ENCODE results near the gene DDO. TPM values are rescaled to one million over a fixed set of nuclear protein-coding genes. Genes with fewer than 3 reads are reported as not detected.

The DDO gene
- total RNA-seq, 1 experiment from 2014 or later = 24.7 TPM

- no peak for DNase-seq (ENCODE audit: low read depth)
These were observed 72.6 kb downstream of the DDO start for GRCh38 chr6:110342759-110343158.

Other genes with a start within 250 kb of the DDO start
- gene WASF1, start 235.9 kb downstream of the DDO start, total RNA-seq (2014; rRNA removed; shearing (Covaris generic)) = 25.2 and 26.2 TPM in 2 replicates
- 23.3 and 27.9 TPM in 2 replicates for gene CDC40, start 235.1 kb downstream of the DDO start, total RNA-seq (2014; rRNA removed; shearing (Covaris generic))
- not detected in 2 replicates for gene METTL24, start 57.2 kb downstream of the DDO start, total RNA-seq (2014; rRNA removed; shearing (Covaris generic))
- gene SLC22A16, start 61.0 kb upstream of the DDO start, total RNA-seq (2014; rRNA removed; shearing (Covaris generic)) = 0.42 TPM in 1 of 2 replicates, not detected in the other

Measured in M059J (cell line).